Stromal cell of bone marrow (primary cell): Measurements from ENCODE around the gene SRMS.
A peak's percentile ranks its signal among the peaks of the same experiment; 100 is the strongest.
"Not testable (repeated sequence)": the region's sequence is repeated elsewhere in the genome, so short reads cannot be mapped to it uniquely, and the experiment has no call there.

Experiments used
- DNase-seq: peaks from one replicate; pipeline ENCODE4 v3.0.0-alpha.2; 2012; ENCODE audit warnings: low read depth

SRMS gene

DNA sequence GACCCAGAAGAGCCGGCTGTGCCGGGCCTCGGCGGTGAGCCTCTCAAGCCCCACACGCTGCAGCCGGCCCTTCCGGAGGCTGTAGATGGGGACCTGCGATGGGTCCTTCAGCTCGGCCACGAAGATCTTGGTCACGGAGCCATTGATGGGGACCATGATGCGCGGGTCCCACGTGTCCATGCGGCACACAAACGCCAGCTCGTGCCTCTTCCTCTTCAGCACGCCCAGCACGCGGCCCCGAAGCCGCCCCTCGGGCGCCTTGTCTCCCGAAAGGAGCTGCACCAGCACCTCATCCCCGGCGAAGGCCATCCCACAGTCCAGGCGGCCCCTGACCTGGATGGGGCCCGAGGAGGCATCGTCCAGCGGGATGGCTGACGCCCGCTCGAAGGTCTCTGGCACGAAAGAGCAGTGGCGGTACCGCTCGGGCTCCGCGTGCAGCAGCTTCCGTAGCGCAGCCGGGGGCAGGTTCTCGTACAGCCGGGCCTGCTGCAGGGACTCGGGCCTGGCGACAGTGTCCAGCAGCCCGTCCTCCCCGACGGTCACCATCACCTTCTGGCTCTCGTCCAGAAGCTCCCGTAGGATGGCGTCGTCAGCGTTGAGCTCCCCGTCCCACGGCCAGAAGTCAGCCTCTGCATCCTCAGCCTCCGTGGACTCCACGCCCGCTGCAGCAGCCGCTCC, 17.6 kb upstream of the SRMS start:
- no peak for DNase-seq

DNA sequence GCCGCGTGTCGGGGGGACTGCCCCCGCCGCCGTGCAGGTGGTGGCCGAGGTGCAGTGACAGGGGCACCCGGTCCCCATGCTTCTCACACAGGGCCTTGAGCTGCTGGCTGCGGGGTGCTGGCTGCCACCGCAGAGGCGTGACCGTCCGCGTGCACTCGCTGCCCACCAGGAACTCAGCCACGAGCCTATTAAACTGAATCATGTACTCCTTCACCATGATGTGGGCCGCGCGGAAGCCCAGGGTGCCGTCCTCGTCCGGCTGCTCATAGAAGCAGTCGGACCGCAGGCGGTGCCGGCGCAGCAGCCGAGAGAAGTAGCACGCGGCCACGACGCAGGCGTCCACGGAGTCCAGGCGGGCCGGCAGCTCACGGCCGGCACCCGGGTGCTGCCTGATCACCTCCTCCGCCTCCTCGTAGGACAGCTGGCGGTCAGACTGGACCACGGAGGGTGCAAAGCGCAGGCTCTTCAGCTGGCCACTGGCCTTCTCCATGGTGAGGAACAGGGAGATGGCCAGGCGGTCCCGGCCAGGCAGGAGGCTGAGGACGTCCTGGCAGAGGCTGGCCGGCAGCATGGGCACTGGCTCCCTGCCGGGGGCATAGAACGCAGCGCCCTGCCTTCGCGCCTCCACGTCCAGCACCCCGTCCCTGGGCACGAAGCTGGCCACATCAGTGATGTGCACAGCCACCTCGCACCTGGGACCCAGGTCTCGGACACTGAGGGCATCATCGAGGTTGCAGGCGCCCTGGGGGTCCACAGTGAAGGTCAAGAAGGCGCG, 16.7 kb upstream of the SRMS start:
- no peak for DNase-seq

DNA sequence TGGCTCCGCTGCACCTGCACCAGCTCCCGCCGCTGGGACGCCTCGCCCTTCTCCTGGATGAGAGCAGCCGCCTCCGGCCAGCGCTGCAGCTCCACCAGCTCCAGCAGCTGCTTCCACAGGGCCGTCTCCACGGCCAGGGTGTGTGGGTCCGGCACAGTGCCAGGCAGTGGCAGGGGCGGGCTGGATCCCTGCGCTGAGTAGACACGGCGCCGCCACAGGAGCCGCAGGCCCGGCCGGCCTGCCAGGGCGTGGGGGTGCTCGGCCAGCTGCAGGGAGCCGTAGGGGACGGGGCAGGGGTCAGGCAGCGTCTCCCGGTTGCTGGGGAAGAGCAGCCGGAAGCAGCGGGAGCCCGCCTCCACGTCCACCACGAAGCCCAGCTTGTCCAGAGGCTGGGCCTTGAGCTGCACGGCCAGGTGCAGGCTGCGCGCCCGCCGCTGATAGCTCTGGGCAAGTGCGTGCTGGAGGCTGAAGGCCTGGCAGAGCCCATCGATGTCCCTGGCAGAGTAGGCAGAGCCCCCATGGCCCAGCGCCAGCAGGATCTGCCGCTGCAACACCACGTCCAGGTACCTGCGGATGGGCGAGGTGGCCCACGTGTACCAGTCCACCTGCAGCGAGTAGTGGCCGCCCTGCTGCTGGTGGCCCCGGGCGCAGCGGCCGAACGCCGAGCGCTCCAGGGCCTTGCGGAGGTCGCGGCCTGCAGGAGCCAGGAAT, 15.8 kb upstream of the SRMS start:
- no peak for DNase-seq

DNA sequence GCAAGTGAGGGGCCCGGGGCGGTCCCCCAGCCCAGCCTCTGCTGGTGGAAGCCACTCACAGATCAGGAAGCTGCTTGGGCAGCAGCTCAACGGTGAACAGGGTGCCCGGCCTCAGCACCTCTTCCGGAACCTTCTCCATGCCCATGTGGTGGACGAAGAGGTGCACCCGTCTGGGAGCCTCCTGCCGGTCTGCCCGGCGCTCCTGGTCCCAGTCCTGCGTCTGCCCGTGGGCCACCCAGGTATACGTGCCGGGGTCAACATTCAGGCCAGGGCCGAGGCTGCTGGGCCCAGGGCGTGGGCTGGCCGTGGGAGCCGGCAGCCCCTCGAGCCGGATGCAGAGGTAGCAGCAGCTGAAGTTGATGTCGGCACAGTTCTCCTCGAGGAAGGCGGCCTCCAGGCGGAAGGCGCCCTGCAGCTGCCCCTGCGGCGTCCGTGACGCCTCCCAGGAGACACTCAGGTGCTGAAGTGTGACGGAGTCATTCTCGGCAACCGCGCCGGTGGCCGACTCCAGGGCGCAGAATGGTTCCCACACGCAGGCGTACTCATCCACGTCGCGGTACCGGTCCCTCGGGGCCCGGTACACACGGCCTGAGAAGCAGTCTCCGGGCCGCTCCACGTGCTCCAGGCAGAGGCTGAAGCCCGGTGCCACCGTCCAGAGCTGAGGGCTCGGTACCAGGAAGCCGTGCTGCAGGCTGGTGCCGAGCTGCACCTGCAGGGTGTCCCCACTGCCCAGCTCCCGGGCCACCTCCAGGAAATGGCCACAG, 15.1 kb upstream of the SRMS start:
- DNase-seq, result no peak

DNA sequence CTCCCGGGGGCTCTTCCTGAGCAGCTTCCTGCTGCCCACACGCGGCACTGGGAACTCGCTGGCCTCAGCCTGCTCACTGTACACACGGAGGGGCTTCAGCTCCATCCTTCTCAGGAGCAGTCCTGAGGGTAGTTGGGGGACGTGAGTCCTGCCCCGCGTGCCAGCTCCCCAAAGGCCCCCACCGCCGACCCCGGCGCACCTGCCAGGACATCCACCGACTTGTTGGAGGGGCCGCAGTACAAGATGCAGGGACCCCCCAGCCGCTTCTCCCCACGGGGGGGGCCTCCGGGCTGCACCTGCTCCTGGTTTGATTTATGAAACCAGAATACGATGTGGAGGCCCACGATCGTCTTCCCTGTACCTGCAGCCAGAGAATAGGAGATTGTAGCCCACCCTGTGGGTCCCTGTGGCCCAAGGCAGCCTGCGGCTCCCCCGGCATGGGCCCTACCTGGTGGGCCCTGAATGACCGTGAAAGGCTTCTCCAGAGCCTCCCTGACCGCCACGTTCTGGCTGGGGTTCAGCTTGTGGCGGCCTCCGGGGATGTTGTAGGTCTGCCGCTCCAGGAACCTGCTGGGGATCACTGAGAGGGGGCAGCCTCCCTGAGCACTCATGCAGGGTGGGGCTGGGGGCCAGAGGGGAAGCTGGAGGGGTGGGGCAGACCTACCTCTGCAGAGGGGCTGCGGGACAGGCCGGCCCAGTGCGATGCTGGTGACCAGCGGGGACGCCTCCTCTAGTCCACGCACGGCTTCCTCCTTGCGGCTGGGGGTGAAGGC, 14.3 kb upstream of the SRMS start:
- DNase-seq, result no peak

DNA sequence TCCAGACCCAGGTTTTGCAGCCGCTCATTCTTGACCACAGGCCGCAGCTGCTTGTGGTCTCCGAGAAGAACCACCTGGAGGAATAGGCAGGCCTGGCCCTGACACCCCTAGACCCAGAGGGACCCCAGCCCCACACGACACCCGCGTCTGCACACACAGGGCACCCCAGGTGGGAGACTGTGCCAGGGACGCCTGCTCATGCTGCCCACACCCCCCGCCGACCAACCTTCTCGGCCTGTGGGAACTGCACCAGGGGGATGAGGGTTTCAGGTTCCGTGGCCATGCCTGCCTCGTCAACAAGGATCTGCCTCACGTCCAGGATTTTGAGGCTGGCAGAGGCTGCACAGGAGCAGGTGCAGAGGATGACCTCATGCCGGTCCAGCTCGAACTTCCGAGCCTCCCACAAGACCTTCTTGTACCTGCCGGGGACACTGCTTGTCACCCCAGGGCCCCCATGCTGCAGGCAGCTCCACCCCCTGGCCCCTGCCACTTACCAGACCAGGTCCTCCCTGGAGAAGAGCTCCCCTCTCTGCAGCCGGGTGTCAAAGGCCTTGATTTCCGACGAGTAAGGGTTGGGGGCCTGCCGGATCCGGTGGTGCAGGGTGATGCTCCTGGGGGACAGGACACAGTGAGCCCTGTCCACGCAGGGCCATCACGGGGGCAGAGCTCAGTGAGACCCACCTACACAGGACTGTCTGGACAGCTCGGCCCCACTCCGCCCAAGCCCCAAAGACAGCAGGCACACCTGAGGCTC, 13.5 kb upstream of the SRMS start:
- DNase-seq, result no peak

DNA sequence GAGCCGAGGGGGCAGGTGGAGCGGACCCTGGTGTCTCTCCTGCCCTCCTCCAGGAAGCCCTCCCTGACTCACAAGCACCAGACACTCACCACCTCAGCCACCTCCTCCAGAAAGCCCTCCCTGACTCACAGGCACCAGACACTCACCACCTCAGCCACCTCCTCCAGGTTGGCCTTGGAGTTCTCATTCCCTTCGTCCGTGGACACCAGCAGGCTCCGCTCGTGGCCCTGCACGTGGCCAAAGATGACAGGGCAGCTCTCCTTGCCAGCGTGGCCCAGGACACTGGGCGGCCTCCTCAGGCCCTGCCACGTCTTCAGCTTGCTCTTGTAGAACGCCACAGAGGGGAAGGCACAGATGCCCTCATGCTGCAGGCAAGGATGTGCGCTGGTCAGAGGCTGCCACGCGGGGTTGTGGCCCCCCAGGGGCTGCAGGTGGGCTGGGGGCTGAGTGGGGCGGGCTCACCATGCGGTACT, 12.8 kb upstream of the SRMS start:
- DNase-seq, result no peak

DNA sequence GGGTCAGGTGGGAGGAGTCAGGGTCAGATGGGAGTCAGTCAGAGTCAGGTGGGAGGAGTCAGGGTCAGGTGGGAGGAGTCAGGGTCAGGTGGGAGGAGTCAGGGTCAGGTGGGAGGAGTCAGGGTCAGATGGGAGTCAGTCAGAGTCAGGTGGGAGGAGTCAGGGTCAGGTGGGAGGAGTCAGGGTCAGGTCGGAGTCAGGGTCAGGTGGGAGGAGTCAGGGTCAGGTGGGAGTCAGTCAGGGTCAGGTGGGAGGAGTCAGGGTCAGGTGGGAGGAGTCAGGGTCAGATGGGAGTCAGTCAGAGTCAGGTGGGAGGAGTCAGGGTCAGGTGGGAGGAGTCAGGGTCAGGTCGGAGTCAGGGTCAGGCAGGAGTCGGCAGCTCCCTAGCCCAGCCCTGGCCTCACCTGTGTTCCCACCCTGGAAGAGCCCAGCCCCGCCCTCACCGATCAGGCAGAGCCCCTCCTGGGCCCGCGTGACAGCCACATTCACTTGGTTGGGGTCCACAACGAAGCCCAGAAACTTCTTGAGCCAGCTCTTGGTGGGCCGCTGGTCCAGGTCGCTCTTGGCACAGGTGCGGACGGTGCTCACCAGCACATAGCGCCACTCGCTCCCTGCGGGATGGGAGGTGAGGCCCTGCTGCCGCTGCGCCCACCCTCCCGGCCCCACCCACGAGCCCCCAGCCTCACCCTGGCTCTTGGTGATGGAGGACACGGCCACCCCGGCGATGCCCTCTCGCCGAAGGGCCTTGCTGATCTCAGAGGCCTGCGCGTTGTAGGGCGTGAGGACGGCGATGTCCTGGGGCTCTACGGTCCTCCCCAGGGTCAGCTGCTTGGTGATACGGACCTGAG, 12.2 kb upstream of the SRMS start:
- not testable (repeated sequence) for DNase-seq

DNA sequence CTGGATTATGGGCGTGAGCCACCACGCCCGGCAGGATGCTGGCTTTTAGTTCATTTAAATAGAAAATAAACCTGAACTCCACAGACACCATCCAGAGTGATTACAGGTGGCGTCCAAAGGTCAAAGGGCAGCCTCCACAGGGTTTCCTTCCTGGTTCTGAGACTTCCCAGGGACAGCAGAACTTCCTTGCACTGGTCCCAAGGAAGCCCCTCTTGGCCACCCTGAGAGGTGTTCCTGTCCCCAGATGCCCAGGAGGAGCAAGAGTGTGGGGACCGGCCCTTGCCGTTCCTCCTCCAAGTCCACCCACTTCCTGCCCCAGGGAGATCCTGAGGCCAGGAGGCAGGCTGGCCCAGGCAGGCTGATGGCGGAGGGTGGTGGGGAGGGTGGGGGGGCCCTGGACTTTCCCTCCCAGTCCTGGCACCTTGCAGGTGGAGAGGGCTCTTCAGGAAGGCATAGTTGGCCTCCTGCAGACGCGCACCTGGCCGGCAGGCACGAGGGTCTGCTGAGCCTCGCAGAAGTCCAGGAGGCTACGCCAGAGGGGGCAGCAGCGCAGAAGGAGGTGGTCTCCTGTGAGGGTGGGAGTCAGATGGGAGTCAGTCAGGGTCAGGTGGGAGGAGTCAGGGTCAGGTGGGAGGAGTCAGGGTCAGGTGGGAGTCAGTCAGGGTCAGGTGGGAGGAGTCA, 11.4 kb upstream of the SRMS start:
- no peak for DNase-seq

DNA sequence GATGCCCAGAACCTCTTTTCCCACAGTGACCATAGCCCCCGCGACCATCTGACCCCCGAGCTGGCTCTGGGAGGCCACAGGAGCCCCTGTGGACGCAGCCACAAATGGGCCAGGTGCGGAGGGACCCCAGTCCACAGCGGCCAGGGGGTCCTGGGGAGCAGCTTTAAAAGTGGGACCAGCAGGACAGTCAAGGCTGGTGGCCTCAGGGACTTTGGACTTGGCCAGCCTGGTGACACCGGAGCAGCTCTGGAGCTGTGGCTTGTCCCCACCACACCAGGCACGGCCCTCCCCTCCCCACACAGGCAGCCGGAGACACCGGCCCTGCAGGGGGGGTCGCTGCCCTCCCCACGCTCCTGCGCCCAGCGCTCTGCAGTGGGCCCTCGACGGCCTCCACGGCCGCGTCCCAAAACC, 9.9 kb upstream of the SRMS start:
- DNase-seq, result no peak

DNA sequence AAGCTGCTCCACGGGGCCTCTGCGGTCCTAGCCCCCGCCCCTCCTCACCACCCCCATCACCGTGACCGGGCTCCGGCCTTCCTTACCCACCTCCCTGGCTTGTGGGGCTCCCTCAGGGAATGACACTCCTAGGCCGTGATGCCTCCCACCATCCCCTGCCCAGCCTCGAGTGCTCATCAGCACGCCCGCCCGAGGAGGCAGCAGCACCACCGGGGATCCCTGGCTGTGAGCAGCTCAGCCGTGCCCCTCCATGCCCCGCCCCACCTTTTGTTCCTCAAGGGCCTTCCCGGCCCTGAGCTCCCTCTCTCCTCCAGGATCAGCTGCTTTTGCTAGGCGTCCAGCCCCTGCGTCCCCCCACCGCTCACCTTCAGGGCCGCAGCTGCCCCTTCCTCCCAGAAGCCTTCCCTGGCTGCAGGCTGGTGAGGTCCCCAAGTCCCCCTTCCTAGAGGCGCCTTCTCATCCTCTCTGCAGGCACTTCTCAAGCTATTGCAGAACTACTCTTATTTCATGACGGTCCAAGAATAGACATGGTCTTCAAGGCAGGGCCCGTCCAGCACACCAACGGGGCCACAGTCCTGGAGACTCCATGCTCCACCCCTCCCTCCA, 9.4 kb upstream of the SRMS start:
- DNase-seq, result no peak

DNA sequence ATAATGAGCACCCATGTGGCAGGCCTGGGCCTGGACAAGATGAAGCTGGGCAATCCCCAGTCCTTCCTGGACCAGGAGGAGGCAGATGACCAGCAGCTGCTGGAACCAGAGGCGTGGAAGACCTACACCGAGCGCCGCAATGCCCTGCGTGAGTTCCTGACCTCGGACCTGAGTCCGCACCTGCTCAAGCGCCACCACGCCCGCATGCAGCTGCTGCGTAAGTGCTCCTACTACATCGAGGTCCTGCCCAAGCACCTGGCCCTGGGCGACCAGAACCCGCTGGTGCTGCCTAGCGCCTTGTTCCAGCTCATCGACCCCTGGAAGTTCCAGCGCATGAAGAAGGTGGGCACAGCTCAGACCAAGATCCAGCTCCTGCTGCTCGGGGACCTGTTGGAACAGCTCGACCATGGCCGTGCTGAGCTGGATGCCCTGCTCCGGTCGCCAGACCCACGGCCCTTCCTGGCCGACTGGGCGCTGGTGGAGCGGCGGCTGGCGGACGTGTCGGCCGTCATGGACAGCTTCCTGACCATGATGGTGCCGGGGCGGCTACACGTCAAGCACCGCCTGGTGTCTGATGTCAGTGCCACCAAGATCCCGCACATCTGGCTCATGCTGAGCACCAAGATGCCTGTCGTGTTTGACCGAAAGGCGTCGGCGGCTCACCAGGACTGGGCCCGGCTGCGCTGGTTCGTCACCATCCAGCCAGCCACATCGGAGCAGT, 8.3 kb upstream of the SRMS start:
- no peak for DNase-seq

DNA sequence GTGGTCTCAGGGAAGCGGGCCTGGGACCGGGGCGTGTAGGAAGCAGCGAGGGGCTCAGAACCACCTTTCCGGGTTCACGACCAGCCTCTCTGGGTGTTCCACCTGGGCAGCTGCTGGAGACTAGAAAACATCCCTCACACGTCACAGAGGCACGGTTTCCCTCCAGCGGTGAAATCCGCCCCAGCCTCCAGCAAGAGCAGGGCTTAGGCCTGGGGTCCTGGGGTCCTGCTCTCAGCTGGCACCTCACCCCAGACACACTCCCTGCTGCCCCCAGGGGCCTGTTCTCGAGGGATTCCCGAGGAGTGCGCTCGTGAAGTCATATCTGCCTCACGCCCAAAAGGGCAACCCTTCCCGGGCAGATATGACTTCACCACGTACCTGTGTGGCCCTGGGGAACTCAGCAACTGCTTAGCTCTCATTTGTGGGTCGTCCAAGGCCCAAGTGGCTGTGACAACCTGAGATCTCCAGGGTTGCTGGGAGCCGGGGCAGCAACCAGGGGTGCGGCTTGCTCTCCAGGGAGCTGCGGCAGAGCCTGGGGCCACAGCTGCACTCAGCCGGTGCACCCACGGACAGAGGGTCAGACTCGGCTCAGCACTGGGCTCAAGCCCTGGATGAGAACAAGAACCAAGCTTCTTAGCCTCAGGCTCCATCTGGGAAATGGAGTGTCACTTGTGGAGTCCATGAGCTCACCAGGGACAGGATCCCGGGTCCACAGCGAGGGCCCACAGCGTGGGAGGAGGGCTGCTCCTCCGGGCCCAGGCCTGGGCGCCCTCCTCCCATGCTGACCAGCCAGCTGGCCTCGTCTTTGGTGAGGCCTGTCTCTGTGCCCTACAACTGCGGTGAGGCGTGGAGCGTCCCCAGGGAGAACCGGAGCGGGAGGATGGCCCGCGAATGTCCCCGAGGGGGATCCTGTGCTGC, 7.1 kb upstream of the SRMS start:
- DNase-seq, result no peak

DNA sequence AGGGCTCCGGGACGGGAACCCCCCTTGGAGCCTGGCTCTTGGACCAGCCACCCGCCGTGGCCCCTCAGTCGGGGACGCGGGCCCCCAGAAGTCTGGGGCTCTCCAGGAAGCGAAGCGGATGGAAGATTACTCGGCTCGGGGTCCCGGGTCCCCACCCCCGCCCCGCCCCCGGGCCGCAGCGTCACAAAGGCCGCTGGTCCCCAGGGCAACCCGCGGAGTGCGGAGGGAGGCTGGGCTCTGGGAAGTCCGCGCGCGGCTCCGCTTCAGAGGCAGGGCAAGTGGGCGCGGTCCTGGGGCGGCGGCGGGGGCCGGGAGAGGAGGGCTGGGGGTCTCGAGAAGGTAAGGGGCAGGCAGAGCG, 6.4 kb upstream of the SRMS start, which contains the start of gene FNDC11:
Gene FNDC11, plus strand, starts transcription at position 227 of the 358 bp plus-strand sequence. CDS start 1,505 bp downstream, outside the sequence.
- DNase-seq, result no peak

DNA sequence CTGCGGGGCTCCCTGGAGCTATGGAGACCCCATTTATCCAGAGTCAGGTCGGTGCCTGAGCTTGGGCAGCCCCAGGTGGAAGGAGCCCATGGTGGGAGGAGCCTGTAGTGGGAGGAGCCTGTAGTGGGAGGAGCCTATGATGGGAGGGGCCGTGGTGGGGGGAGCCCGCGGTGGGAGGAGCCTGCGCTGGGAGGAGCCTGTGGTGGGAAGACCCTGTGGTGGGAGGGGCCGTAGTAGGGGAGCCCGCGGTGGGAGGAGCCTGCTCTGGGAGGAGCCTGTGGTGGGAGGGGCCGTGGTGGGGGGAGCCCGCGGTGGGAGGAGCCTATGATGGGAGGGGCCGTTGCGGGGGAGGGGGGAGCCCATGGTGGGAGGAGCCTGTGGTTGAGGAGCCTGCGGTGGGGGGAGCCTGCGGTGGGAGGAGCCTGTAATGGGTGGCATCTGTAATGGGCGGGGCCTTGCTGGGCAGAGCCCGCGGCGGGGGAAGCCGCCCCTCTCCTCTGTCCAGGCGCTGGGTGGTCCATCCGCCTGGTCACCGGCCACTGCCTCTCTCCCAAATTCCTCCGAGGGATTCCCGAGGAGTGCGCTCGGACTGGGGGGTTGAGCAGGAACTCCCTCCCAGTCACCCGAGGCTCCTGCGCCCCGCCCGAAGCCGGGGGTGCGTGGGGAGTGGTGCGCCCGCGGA, 5.8 kb upstream of the SRMS start:
- peak; percentile 31 for DNase-seq
